BE2C (cell line): ENCODE measurements around the gene GPC6.

Experiments used
- DNase-seq: peaks from one replicate; pipeline ENCODE4 v3.0.0-alpha.2; 2020
- H3K27me3 ChIP-seq: fragments of 250-450 bp; sonication (Bioruptor Pico); 2 replicates; pipeline ENCODE4 v1.5.1; 2020; ENCODE audit warnings: mild to moderate bottlenecking
- H3K36me3 ChIP-seq: fragments of 250-450 bp; sonication (Bioruptor Pico); 2 replicates; pipeline ENCODE4 v1.5.1; 2020; ENCODE audit warnings: mild to moderate bottlenecking
- H3K4me1 ChIP-seq: fragments of 250-450 bp; sonication (Bioruptor Pico); 2 replicates; pipeline ENCODE4 v1.5.1; 2020
- H3K4me3 ChIP-seq: 2 replicates; pipeline ENCODE4 v1.5.1; 2011; ENCODE audit warnings: low read depth, low read length
- H3K9me3 ChIP-seq: fragments of 250-450 bp; sonication (Bioruptor Pico); 2 replicates; pipeline ENCODE4 v1.5.1; 2020
- TF ChIP-seq, protein P1 (sequence below): IDR thresholded peaks from 2 replicates; pipeline ENCODE4 v1.5.1; 2012; ENCODE audit warnings: mild to moderate bottlenecking, low read depth, low read length

Gene GPC6

GRCh38 chr13:93708308-93709075 is 481.9 kb downstream of the GPC6 start:
- Histone ChIP-seq H3K36me3 (no peaks in the 10 kb centered on the region), H3K9me3 (no peaks in the 10 kb centered on the region), H3K4me3 (no peak overlapping the region), H3K27me3 (no peaks in the 10 kb centered on the region), H3K4me1 (peaks cover 9% of the 10 kb centered on the region)
- no peak for DNase-seq
- TF ChIP-seq, protein P1, sequence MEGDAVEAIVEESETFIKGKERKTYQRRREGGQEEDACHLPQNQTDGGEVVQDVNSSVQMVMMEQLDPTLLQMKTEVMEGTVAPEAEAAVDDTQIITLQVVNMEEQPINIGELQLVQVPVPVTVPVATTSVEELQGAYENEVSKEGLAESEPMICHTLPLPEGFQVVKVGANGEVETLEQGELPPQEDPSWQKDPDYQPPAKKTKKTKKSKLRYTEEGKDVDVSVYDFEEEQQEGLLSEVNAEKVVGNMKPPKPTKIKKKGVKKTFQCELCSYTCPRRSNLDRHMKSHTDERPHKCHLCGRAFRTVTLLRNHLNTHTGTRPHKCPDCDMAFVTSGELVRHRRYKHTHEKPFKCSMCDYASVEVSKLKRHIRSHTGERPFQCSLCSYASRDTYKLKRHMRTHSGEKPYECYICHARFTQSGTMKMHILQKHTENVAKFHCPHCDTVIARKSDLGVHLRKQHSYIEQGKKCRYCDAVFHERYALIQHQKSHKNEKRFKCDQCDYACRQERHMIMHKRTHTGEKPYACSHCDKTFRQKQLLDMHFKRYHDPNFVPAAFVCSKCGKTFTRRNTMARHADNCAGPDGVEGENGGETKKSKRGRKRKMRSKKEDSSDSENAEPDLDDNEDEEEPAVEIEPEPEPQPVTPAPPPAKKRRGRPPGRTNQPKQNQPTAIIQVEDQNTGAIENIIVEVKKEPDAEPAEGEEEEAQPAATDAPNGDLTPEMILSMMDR, result no peak

- no peak for DNase-seq
These were observed 483.1 kb downstream of the GPC6 start for GRCh38 chr13:93709506-93710244.

DNA sequence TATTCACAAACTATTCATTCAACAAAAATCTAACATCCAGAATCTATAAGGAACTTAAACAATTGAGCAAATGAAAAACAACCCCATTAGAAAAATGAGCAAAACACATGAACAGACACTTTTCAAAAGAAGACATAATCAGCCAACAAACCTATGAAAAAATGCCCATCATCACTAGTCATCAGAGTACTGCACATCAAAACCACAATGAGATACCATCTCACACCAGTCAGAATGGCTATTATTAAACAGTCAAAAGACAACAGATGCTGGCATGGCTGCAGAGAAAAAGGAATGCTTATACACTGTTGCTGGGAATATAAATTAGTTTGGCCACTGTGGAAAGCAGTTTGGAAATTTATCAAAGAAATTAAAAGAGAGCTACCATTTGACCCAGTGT is 487.6 kb downstream of the GPC6 start:
- no peak overlapping the region for H3K4me3 ChIP-seq
- no peaks in the 10 kb centered on the region; the same call in 1 of the 2 replicates for H3K9me3 ChIP-seq
- DNase-seq, result no peak
- H3K36me3 ChIP-seq, result no peaks in the 10 kb centered on the region
- no peaks in the 10 kb centered on the region; the same call in 1 of the 2 replicates for H3K4me1 ChIP-seq
- no peaks in the 10 kb centered on the region for H3K27me3 ChIP-seq
- TF ChIP-seq, protein P1, result no peak

More at GRCh38 chr13:93709506-93710244, 483.1 kb downstream of the GPC6 start:
- H3K4me1 ChIP-seq, result peaks cover 9% of the 10 kb centered on the region
- H3K36me3 ChIP-seq, result no peaks in the 10 kb centered on the region
- H3K9me3 ChIP-seq, result no peaks in the 10 kb centered on the region
- H3K4me3 ChIP-seq, result no peak overlapping the region
- H3K27me3 ChIP-seq, result no peaks in the 10 kb centered on the region
- TF ChIP-seq, protein P1, result no peak

GRCh38 chr13:93715866-93716265 is 489.3 kb downstream of the GPC6 start:
- H3K36me3 ChIP-seq, result no peaks in the 10 kb centered on the region
- H3K4me3 ChIP-seq, result no peak overlapping the region
- H3K4me1 ChIP-seq, result no peaks in the 10 kb centered on the region; the same call in 1 of the 2 replicates
- no peaks in the 10 kb centered on the region; the same call in 1 of the 2 replicates for H3K9me3 ChIP-seq
- H3K27me3 ChIP-seq, result no peaks in the 10 kb centered on the region
- no peak for DNase-seq
- TF ChIP-seq, protein P1, result no peak

GRCh38 chr13:93716623-93717022 is 490.0 kb downstream of the GPC6 start:
- DNase-seq, result no peak
- no peaks in the 10 kb centered on the region; the same call in 1 of the 2 replicates for H3K9me3 ChIP-seq
- H3K36me3 ChIP-seq, result no peaks in the 10 kb centered on the region
- no peaks in the 10 kb centered on the region for H3K27me3 ChIP-seq
- no peaks in the 10 kb centered on the region; the same call in 1 of the 2 replicates for H3K4me1 ChIP-seq
- TF ChIP-seq, protein P1, result no peak
- H3K4me3 ChIP-seq, result no peak overlapping the region
